Measurements from ENCODE around the gene THEM4. TPM values are rescaled to one million over a fixed set of nuclear protein-coding genes. Genes with fewer than 3 reads are reported as not detected.

The THEM4 gene
- total RNA-seq, 1 donor from 2014 or later, result 12.0 TPM

Other genes with a start within 250 kb of the THEM4 start
- not detected in 2 replicates for gene CELF3, start 192.7 kb downstream of the THEM4 start, total RNA-seq
- gene RIIAD1, start 188.0 kb downstream of the THEM4 start, total RNA-seq, result not detected in 2 replicates
- gene MRPL9, start 146.0 kb downstream of the THEM4 start, total RNA-seq, result 53.4 and 66.0 TPM in 2 replicates
- gene TDRKH, start 119.0 kb downstream of the THEM4 start, total RNA-seq, result 6.0 and 7.0 TPM in 2 replicates
- not detected in 2 replicates for gene LINGO4, start 104.1 kb downstream of the THEM4 start, total RNA-seq
- gene RORC, start 77.7 kb downstream of the THEM4 start, total RNA-seq, result not detected in 2 replicates
- not detected in 2 replicates for gene C2CD4D, start 69.7 kb downstream of the THEM4 start, total RNA-seq
- not detected in 2 replicates for gene THEM5, start 55.8 kb downstream of the THEM4 start, total RNA-seq
- gene S100A10, start 84.3 kb upstream of the THEM4 start, total RNA-seq, result 359 and 376 TPM in 2 replicates
- gene S100A11, start 127.5 kb upstream of the THEM4 start, total RNA-seq, result 668 and 686 TPM in 2 replicates
- gene TCHHL1, start 179.6 kb upstream of the THEM4 start, total RNA-seq, result not detected in 2 replicates
- under 0.01 and 0.12 TPM in 2 replicates for gene TCHH, start 205.9 kb upstream of the THEM4 start, total RNA-seq
- not detected in 2 replicates for gene RPTN, start 249.7 kb upstream of the THEM4 start, total RNA-seq

Measured in glomerular endothelial cell (primary cell).